ENCODE data around the gene TAF8.

Gene TAF8

DNA sequence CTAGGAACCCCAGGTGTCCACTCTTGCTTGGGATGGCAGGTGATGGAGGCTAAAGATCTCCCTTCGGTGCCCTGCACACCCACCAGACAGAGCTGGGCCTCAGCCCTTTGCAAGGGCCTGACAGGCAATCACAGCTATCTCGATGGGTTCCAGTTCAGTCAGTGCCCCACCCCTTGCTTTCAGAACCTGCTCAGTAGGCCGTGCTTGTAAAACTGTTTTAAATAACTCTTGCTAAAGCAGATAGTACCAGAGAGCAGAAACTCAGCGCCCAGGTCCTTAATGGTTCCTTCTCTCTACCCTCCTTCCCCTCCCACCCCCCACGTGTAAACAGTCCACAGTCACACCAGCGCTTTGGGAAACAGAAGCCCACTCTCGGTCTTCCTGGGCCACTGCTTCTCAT, 52.9 kb downstream of the TAF8 start:
- no peak overlapping the region for H2AFZ ChIP-seq (ENCODE audit: low read depth, low read length)
- H3K9me3 ChIP-seq (ENCODE audit: low read length): peaks cover 3% of the 10 kb centered on the region
- H3K4me3 ChIP-seq (ENCODE audit: low read length): no peak overlapping the region
- no peaks in the 10 kb centered on the region for H3K27me3 ChIP-seq (ENCODE audit: insufficient read depth, low read length)
- peaks cover 16% of the 10 kb centered on the region for H3K4me1 ChIP-seq (ENCODE audit: insufficient read depth, low read length)
- H3K36me3 ChIP-seq (ENCODE audit: insufficient read depth, low read length): no peaks in the 10 kb centered on the region

DNA sequence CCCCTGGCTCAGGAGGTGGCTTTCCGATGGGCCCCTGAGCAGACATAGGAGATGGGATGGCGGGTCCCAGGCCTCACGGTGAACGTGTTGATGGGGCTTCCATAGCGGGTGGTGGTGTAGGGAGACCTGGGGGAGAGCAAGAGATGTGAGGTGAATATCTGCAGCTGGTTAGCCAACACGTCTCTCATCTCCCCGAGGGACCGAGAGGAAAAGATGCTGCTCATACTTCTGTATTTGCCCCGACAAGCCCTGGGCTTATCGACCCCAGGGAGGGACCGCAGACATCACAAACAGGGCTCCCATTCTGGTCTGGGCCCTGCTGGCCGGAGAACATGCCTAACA, 53.4 kb downstream of the TAF8 start:
- peaks cover 3% of the 10 kb centered on the region for H3K9me3 ChIP-seq (ENCODE audit: low read length)
- H3K4me1 ChIP-seq (ENCODE audit: insufficient read depth, low read length): peaks cover 16% of the 10 kb centered on the region
- no peaks in the 10 kb centered on the region for H3K36me3 ChIP-seq (ENCODE audit: insufficient read depth, low read length)
- H3K27me3 ChIP-seq (ENCODE audit: insufficient read depth, low read length): no peaks in the 10 kb centered on the region
- H3K4me3 ChIP-seq (ENCODE audit: low read length): no peak overlapping the region
- no peak overlapping the region for H2AFZ ChIP-seq (ENCODE audit: low read depth, low read length)

DNA sequence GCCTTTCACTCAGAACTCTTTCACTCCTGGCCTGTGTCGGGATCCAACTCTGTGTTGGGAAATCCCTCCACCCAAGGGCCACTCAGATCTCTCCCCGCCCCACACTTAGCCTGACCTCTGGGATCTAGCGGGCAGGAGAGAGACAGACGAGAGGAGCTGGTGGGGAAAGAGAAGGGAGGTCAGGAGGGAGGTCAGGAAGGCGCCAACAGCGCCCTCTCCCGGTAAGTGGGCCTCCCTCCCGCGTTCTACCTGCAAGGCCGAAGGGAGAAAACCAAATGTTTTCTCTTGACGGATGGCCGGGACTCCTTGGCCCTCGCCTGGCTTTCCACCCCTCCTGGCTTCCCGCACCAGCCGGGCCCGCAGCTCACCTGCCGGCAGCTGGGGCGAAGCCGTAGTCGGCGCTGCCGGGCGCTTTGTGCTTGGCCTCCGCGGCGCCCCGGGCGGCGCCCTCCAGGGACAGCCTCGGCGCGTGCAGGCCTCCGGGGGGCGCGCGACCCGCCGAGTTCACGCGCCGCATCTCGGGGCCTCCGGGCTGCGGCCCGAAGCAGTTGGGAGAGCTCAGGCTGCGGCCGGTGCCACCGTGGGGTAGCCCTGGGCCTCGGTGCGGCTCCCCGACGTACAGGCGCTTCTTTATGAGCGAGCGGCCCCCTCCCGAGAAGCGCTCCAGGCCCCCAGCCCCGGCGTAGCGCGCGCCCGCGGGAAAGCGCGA, 53.9 kb downstream of the TAF8 start:
- H3K4me1 ChIP-seq (ENCODE audit: insufficient read depth, low read length): peaks cover 15% of the 10 kb centered on the region
- no peaks in the 10 kb centered on the region for H3K36me3 ChIP-seq (ENCODE audit: insufficient read depth, low read length)
- no peak overlapping the region for H3K4me3 ChIP-seq (ENCODE audit: low read length)
- H2AFZ ChIP-seq (ENCODE audit: low read depth, low read length): no peak overlapping the region
- no peaks in the 10 kb centered on the region for H3K27me3 ChIP-seq (ENCODE audit: insufficient read depth, low read length)
- H3K9me3 ChIP-seq (ENCODE audit: low read length): peaks cover 3% of the 10 kb centered on the region

DNA sequence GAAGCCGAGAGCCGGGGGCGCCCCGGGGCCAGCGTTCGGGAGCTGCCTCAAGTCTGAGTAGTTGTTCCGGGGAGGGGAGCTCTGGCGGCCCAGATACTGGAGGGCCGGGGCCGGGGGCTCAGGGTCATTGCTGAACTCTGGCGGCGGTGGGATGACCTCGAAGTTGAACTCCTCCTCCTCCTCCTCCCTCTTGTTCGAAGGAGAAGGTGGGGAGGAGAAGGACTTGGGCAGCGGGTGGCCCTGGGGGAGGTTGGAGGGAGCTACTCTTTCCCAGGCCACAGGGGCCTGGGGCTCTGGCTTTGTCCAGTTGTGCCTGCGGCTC, 54.4 kb downstream of the TAF8 start:
- H3K4me3 ChIP-seq (ENCODE audit: low read length): no peak overlapping the region
- H2AFZ ChIP-seq (ENCODE audit: low read depth, low read length): no peak overlapping the region
- H3K4me1 ChIP-seq (ENCODE audit: insufficient read depth, low read length): peaks cover 10% of the 10 kb centered on the region
- H3K9me3 ChIP-seq (ENCODE audit: low read length): peaks cover 3% of the 10 kb centered on the region
- H3K27me3 ChIP-seq (ENCODE audit: insufficient read depth, low read length): no peaks in the 10 kb centered on the region
- no peaks in the 10 kb centered on the region for H3K36me3 ChIP-seq (ENCODE audit: insufficient read depth, low read length)

DNA sequence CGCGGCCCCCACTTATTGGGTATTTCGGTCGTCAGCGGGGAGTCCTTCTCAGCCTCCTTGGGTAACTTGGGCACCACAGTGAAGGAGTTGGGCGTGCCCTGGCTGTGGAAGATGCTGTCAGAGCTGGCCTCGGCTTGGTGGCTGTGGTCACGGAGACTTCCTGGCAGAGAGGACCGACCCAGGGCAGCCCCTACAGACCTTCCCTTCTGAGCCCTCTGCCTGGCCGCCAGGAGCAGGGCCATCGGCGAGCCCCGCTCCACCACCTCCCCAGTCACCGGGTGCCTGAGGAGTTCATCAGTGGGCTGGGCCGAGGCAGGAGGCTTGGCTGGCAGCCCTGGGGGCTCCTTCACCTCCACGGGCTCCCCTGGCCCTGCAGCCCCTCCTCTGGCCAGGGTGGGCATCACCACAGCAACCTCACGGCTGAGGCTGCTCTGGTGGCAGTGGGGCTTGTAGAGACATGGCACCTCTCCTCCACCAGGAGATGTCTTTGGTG, 54.9 kb downstream of the TAF8 start:
- Histone ChIP-seq H3K27me3 (ENCODE audit: insufficient read depth, low read length) (no peaks in the 10 kb centered on the region), H3K4me3 (ENCODE audit: low read length) (no peak overlapping the region), H2AFZ (ENCODE audit: low read depth, low read length) (no peak overlapping the region), H3K9me3 (ENCODE audit: low read length) (peaks cover 3% of the 10 kb centered on the region), H3K4me1 (ENCODE audit: insufficient read depth, low read length) (peaks cover 5% of the 10 kb centered on the region), H3K36me3 (ENCODE audit: insufficient read depth, low read length) (no peaks in the 10 kb centered on the region)

DNA sequence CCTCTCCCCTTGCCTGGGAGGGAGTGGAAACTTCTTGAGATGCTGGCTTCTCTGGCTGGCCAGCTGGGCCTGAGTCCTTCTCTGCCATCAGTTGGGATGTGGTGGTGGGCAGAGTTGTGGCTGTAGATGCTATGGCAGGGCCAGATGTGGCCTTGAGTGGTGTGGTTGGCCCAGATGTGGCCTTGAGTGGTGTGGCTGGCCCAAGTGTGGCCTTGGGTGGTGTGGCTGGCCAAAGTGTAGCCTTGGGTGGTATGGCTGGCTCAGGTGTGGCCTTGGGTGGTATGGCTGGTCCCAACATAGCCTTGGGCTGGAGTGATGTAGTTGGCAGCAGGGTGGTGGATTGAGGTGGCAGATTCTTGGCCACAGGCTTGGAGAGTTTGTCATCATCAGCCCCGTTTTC, 55.4 kb downstream of the TAF8 start:
- Histone ChIP-seq H3K9me3 (ENCODE audit: low read length) (peaks cover 3% of the 10 kb centered on the region), H3K4me1 (ENCODE audit: insufficient read depth, low read length) (peaks cover 3% of the 10 kb centered on the region), H3K27me3 (ENCODE audit: insufficient read depth, low read length) (no peaks in the 10 kb centered on the region), H2AFZ (ENCODE audit: low read depth, low read length) (no peak overlapping the region), H3K4me3 (ENCODE audit: low read length) (no peak overlapping the region), H3K36me3 (ENCODE audit: insufficient read depth, low read length) (no peaks in the 10 kb centered on the region)

DNA sequence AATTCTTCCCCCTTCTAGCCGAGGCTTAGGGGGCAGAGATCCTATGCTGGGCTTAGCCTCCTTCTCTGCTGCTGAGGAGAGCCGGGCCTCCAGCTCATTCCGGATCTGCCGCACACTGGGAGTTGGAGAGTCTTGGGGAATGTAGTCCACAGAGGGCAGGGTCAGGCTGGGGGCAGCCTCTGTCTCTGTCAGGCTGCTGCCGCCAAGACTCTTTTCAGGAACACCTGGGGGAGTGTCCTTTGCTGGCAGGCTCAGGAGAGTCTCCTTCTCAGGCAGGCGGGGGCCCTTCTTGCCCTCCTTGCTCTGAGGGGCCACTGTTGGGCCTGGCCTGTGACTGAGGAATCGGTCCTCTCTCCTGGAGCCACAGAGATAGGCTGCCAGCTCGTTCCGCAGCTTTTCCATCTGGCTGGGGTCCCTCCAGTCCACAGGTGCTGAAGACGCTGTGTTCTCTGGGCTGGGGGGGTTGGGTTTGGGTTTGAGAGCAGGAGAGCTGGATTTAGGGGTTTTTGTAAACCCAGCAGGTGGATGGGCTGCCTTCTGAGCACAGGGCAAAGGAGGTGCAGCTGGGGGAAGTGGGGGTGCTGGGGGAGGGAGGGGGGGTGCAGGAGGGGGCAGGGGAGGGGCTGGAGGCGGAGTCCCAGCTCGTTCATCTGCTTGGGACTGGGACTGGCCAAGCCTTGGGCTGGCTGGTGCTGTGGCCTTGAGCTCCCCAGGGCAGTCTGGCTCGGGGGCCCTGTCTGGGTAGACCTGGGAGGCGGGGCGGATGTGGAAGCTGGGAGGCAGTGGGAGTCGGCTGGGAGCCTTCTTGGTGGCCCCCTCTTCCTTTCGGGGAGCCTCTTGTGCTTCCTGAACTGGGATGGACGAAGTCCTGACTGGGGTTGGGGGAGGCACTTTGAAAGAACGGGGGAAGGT, 56.0 kb downstream of the TAF8 start:
- H3K36me3 ChIP-seq (ENCODE audit: insufficient read depth, low read length): no peaks in the 10 kb centered on the region
- no peak overlapping the region for H2AFZ ChIP-seq (ENCODE audit: low read depth, low read length)
- H3K9me3 ChIP-seq (ENCODE audit: low read length): peaks cover 3% of the 10 kb centered on the region
- H3K4me3 ChIP-seq (ENCODE audit: low read length): no peak overlapping the region
- H3K27me3 ChIP-seq (ENCODE audit: insufficient read depth, low read length): no peaks in the 10 kb centered on the region
- H3K4me1 ChIP-seq (ENCODE audit: insufficient read depth, low read length): peaks cover 3% of the 10 kb centered on the region

DNA sequence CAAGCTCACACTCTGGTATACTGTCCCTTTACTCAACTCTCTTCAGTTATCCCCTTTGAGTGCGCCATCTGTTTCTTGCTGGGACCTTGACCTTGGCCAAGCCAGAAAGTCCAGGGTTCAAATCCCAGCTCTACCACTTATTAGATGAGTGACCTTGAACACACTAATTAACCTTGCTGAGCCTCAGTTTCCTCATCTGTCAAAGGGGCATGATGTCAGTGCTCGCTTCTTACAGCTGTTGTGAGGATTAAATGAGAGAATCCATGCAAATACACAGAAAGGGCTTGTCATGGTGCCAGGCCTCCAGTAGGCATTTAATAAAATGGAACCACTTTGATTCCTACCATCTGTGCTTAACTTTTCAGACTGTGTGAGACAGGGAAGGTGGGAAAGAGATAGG, 57.7 kb downstream of the TAF8 start:
- Histone ChIP-seq H3K9me3 (ENCODE audit: low read length) (no peaks in the 10 kb centered on the region), H3K4me3 (ENCODE audit: low read length) (no peak overlapping the region), H3K4me1 (ENCODE audit: insufficient read depth, low read length) (peaks cover 3% of the 10 kb centered on the region), H3K27me3 (ENCODE audit: insufficient read depth, low read length) (no peaks in the 10 kb centered on the region), H2AFZ (ENCODE audit: low read depth, low read length) (no peak overlapping the region), H3K36me3 (ENCODE audit: insufficient read depth, low read length) (no peaks in the 10 kb centered on the region)

DNA sequence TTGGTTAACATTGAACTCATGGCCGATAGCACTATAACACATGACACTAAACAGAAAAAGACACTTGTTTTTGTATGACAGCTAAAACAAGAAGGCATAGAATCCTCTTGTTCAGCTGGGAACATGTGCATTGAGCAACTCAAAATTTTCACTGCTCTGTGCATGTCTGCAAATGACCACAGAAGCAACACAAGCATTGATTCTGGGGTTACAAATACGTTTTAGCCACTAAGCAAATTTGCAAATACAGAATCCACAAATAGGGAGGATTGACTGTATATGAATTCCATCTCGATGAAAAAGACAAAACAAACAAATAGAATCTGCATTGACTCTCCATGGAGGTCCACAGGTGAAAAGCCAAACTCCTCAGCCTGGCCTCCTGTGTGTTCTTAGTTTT, 60.4 kb downstream of the TAF8 start:
- Histone ChIP-seq H2AFZ (ENCODE audit: low read depth, low read length) (no peak overlapping the region), H3K4me1 (ENCODE audit: insufficient read depth, low read length) (peaks cover 3% of the 10 kb centered on the region), H3K36me3 (ENCODE audit: insufficient read depth, low read length) (no peaks in the 10 kb centered on the region), H3K27me3 (ENCODE audit: insufficient read depth, low read length) (no peaks in the 10 kb centered on the region), H3K4me3 (ENCODE audit: low read length) (no peak overlapping the region), H3K9me3 (ENCODE audit: low read length) (no peaks in the 10 kb centered on the region)

DNA sequence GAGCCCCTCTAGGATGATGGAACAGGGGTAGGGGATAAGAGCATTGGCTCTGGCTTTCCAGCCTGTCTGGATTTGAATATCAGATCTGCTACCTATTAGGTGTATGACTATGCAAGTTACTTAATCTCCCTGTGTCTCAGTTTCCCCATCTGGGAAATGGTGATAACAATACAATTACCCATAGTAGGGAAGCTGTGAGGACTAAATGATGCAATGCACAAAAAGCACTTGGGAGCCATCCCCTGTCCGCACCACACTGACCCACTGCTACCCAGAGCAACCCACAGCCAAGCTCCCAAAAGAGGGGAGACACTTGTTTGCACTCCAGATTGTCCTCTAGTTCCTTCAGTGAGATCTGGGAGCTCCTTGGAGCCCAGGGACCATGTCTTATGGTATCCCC, 62.0 kb downstream of the TAF8 start:
- Histone ChIP-seq H2AFZ (ENCODE audit: low read depth, low read length) (no peak overlapping the region), H3K27me3 (ENCODE audit: insufficient read depth, low read length) (no peaks in the 10 kb centered on the region), H3K36me3 (ENCODE audit: insufficient read depth, low read length) (no peaks in the 10 kb centered on the region), H3K9me3 (ENCODE audit: low read length) (no peaks in the 10 kb centered on the region), H3K4me1 (ENCODE audit: insufficient read depth, low read length) (no peaks in the 10 kb centered on the region), H3K4me3 (ENCODE audit: low read length) (no peak overlapping the region)

DNA sequence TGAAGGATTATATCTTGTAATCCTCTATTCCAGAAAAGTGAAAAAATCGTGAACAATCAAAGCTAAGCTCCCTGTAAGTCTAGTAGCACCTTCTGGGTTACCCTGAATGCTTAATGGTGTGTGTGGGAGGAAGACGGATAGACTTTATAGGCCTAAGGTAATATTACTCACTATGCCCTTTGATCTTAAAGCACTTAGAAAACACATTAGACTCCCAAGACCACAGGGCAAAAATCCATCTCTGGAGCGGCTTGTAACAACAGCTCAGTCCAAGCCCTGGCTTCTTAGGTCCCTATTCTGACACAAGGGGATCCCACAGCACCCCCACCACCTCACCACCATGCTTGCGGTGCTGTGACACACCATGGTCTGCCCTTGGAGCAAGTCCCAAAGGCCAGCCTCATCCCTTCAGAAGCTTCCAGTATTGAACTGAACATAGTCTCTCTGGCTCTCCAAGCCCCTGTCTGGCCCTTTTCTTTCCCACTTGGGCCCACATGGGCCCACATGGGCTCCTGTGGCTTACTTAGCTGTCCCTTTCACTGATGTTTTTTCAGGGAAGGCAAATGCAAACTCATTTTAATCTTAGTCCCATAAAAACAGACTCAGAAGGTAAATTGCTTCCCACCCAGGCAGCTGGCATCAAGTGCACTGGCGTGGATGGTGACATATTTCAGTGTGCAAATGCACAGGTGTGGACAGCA, 63.8 kb downstream of the TAF8 start:
- H3K4me1 ChIP-seq (ENCODE audit: insufficient read depth, low read length): no peaks in the 10 kb centered on the region
- no peak overlapping the region for H3K4me3 ChIP-seq (ENCODE audit: low read length)
- no peaks in the 10 kb centered on the region for H3K9me3 ChIP-seq (ENCODE audit: low read length)
- H3K36me3 ChIP-seq (ENCODE audit: insufficient read depth, low read length): no peaks in the 10 kb centered on the region
- no peak overlapping the region for H2AFZ ChIP-seq (ENCODE audit: low read depth, low read length)
- H3K27me3 ChIP-seq (ENCODE audit: insufficient read depth, low read length): no peaks in the 10 kb centered on the region

DNA sequence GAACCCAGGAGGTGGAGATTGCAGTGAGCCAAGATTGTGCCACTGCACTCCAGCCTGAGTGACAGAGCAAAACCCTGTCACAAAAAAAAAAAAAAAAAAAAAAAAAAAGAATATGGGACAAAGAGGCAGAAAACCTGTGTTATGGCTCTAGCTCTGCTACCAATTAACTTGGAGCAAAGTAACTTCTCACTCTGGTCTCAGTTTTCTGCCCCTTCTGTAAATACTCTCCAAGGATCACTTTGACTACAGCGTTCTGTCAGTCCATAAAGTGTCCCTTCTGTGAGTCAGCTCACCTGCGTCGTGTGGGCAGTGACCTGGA, 67.5 kb downstream of the TAF8 start:
- Histone ChIP-seq H3K27me3 (ENCODE audit: insufficient read depth, low read length) (no peaks in the 10 kb centered on the region), H3K36me3 (ENCODE audit: insufficient read depth, low read length) (no peaks in the 10 kb centered on the region), H3K4me3 (ENCODE audit: low read length) (no peak overlapping the region), H2AFZ (ENCODE audit: low read depth, low read length) (no peak overlapping the region), H3K9me3 (ENCODE audit: low read length) (no peaks in the 10 kb centered on the region), H3K4me1 (ENCODE audit: insufficient read depth, low read length) (no peaks in the 10 kb centered on the region)
